HCT116 (cell line): ENCODE measurements around the gene ZNF384. TPM values are rescaled to one million over a fixed set of nuclear protein-coding genes. Genes with fewer than 3 reads are reported as not detected.

ENCODE experiments used
- ATAC-seq: fragments of 200-7000 bp; cut with Tn5 transposase; 2 replicates; pipeline ENCODE4 v1.9.1; 2020; ENCODE audit warnings: mild to moderate bottlenecking, moderate library complexity
- BruUV-seq: library from RNA; stranded (reverse); fragments of 400-500 nt; replicated peaks from 2 replicates; lab custom pipeline; 2021; lab: Mats Ljungman, UMichigan
- CTCF ChIA-PET: fragments of 300-600 bp; sonication (Branson Sonifier 250); formaldehyde crosslinking; loops from one replicate; lab custom pipeline; 2021; ENCODE audit warnings: antibody characterized with exemption; lab: Charles Lee
- POLR2A ChIA-PET: fragments of 300-600, 350-600 bp; sonication (Branson Sonifier 250); formaldehyde crosslinking; loops from one replicate; lab custom pipeline; 2021; ENCODE audit warnings: antibody characterized with exemption; lab: Charles Lee
- RAD21 ChIA-PET, 2 experiments: fragments of 300-600 bp; sonication (Branson Sonifier 250); formaldehyde crosslinking; loops; one replicate each; lab custom pipeline; 2023; ENCODE audit warnings: low total read pairs in 2 of 2; ENCODE audit not compliant: uncharacterized antibody in 2 of 2, unreplicated experiment in 2 of 2, low non-redundant PET in 1 of 2; lab: Charles Lee
- DNase-seq: peaks from one replicate; pipeline ENCODE4 v3.0.0-alpha.2; 2010; ENCODE audit warnings: low read depth, low spot score
- H2AFZ ChIP-seq: fragments of 200-600 bp; shearing (Covaris generic), sonication (generic); 2 replicates; pipeline ENCODE4 v1.6.1; 2017; ENCODE audit warnings: low read depth, mixed run types, mixed read lengths, antibody characterized with exemption, low read length; ENCODE audit not compliant: poor library complexity, severe bottlenecking
- H3K27ac ChIP-seq: 2 replicates; pipeline ENCODE4 v1.5.1; 2012; ENCODE audit warnings: low read depth, low read length
- H3K27me3 ChIP-seq: fragments of 200-600 bp; sonication (generic); 2 replicates; pipeline ENCODE4 v1.6.1; 2016; ENCODE audit warnings: mixed run types, low read length, mixed read lengths; ENCODE audit not compliant: insufficient read depth
- H3K36me3 ChIP-seq, 2 experiments: fragments of 200-500 bp in 1 of 2; fragments of 200-600 bp in 1 of 2; sonication (Bioruptor generic) in 1 of 2; sonication (generic) in 1 of 2; 2 replicates each; pipeline versions ENCODE4 v1.5.1 to v1.6.1; 2014 to 2016; ENCODE audit warnings: low read length in 2 of 2, inconsistent platforms in 1 of 2, mixed read lengths in 1 of 2, mixed run types in 1 of 2; ENCODE audit not compliant: insufficient read depth in 2 of 2, control insufficient read depth in 1 of 2
- H3K4me1 ChIP-seq, 2 experiments: fragments of 200-600 bp in 1 of 2; sonication (generic) in 1 of 2; 2 replicates each; pipeline versions ENCODE4 v1.5.1 to v1.6.1; 2012 to 2017; ENCODE audit warnings: low read length in 2 of 2, inconsistent platforms in 1 of 2, mild to moderate bottlenecking in 1 of 2, mixed read lengths in 1 of 2, mixed run types in 1 of 2, moderate library complexity in 1 of 2; ENCODE audit not compliant: insufficient read depth in 2 of 2, control insufficient read depth in 1 of 2
- H3K4me2 ChIP-seq: fragments of 200-600 bp; sonication (generic); 2 replicates; pipeline ENCODE4 v1.6.1; 2017; ENCODE audit warnings: mixed run types, low read length, mixed read lengths
- H3K4me3 ChIP-seq, 2 experiments: fragments of 200-600 bp in 1 of 2; sonication (generic) in 1 of 2; replicated peaks in 1 of 2; 2 replicates each; pipeline ENCODE4 v1.5.1; 2011 to 2016; ENCODE audit warnings: low read length in 2 of 2, control low read depth in 1 of 2, low read depth in 1 of 2, mild to moderate bottlenecking in 1 of 2, mixed read lengths in 1 of 2, mixed run types in 1 of 2
- H3K79me2 ChIP-seq: fragments of 200-600 bp; sonication (generic); 2 replicates; pipeline ENCODE4 v1.6.1; 2017; ENCODE audit warnings: mild to moderate bottlenecking, mixed run types, low read length, moderate library complexity, mixed read lengths; ENCODE audit not compliant: insufficient read depth
- H3K9ac ChIP-seq: fragments of 200-600 bp; sonication (generic); 2 replicates; pipeline ENCODE4 v1.6.1; 2016; ENCODE audit warnings: low read length, mixed read lengths
- H3K9me2 ChIP-seq: fragments of 200-600 bp; sonication (generic), shearing (Covaris generic); 2 replicates; pipeline ENCODE4 v1.6.1; 2017; ENCODE audit warnings: mixed run types, mild to moderate bottlenecking, moderate library complexity; ENCODE audit not compliant: insufficient read depth
- H3K9me3 ChIP-seq, 2 experiments: fragments of 200-500 bp in 1 of 2; fragments of 200-600 bp in 1 of 2; sonication (Bioruptor generic) in 1 of 2; sonication (generic) in 1 of 2; 2 replicates each; pipeline ENCODE4 v1.6.1; 2014 to 2017; ENCODE audit warnings: low read length in 2 of 2, mixed read lengths in 2 of 2, inconsistent platforms in 1 of 2, low read depth in 1 of 2, mild to moderate bottlenecking in 1 of 2, mixed run types in 1 of 2, moderate library complexity in 1 of 2; ENCODE audit not compliant: control insufficient read depth in 1 of 2, insufficient read depth in 1 of 2
- H4K20me1 ChIP-seq: fragments of 200-600 bp; sonication (generic), shearing (Covaris generic); 2 replicates; pipeline ENCODE4 v1.6.1; 2017; ENCODE audit warnings: mixed run types, mild to moderate bottlenecking, moderate library complexity; ENCODE audit not compliant: insufficient read depth
- CBX3 ChIP-seq: IDR thresholded peaks from 2 replicates; pipeline ENCODE4 v1.6.1; 2012; ENCODE audit warnings: low read depth
- EGR1 ChIP-seq: IDR thresholded peaks from 2 replicates; pipeline ENCODE4 v1.6.1; 2012; ENCODE audit warnings: low read depth
- ELF1 ChIP-seq: IDR thresholded peaks from 2 replicates; pipeline ENCODE4 v1.6.1; 2012; ENCODE audit warnings: low read depth, borderline replicate concordance
- FOSL1 ChIP-seq: IDR thresholded peaks from 2 replicates; pipeline ENCODE4 v1.6.1; 2012; ENCODE audit warnings: low read depth
- POLR2AphosphoS5 ChIP-seq: IDR thresholded peaks from 2 replicates; pipeline ENCODE4 v1.6.1; 2011; ENCODE audit warnings: mild to moderate bottlenecking, low read depth, low read length, moderate library complexity
- RAD21 ChIP-seq: IDR thresholded peaks from 2 replicates; pipeline ENCODE4 v1.6.1; 2012; ENCODE audit warnings: low read depth, mild to moderate bottlenecking
- SRF ChIP-seq: IDR thresholded peaks from 2 replicates; pipeline ENCODE4 v1.6.1; 2012; ENCODE audit warnings: low read depth
- TCF7L2 ChIP-seq: IDR thresholded peaks from 2 replicates; pipeline ENCODE4 v1.7.0; 2011; ENCODE audit warnings: borderline replicate concordance, inconsistent platforms; ENCODE audit not compliant: insufficient read depth, insufficient read length; ENCODE audit errors: extremely low read depth
- YY1 ChIP-seq: IDR thresholded peaks from 2 replicates; pipeline ENCODE4 v1.6.1; 2011; ENCODE audit warnings: low read length, low read depth, moderate library complexity, mild to moderate bottlenecking; ENCODE audit not compliant: insufficient replicate concordance; ENCODE audit errors: extremely low read depth
- ZFX ChIP-seq: fragments of 450-650 bp; IDR thresholded peaks from 2 replicates; pipeline ENCODE4 v1.6.1; 2017
- ZNF274 ChIP-seq: fragments of 200-500 bp; sonication (Bioruptor generic); IDR thresholded peaks from 2 replicates; pipeline ENCODE4 v1.6.1; 2014; ENCODE audit warnings: mild to moderate bottlenecking, low read depth, low read length, inconsistent platforms
- intact Hi-C: fragments of 100-400 bp; cut with micrococcal nuclease; formaldehyde crosslinking; loops from 2 replicates; pipeline ENCODE4 v1.10.0; 2022
- total RNA-seq: library from RNA; stranded (reverse); gene quantifications from one replicate; pipeline ENCODE4 v1.2.1, GENCODE V29; 2021; ENCODE audit not compliant: unreplicated experiment
- TF ChIP-seq, protein P1 (sequence below): IDR thresholded peaks from 2 replicates; pipeline ENCODE4 v1.6.1; 2012
- TF ChIP-seq, protein P2 (sequence below): IDR thresholded peaks from 2 replicates; pipeline ENCODE4 v1.6.1; 2012

Gene ZNF384
- total RNA-seq, 1 experiment from 2014 or later = 73.4 TPM

DNA sequence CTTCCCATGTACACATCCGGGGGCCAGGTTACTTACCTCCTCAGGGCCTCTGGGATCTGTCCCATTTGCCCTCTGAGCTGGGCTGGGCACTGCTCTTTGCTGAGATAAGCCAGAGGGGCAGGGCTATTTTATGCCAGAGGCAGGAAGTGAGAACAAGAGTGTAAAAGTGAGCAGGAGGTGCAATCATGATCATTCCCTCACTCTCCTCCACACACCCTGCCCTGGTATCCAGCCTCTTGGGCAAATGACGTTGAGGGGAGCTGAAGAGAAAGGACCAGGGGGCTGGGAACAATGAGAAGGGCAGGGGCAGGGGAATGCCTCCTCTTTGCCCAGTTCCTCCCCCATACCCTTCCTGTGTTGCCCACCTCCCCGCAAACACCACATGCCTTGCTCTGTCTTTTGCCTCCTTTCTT, 57.6 kb downstream of the ZNF384 start:
- H3K27me3 ChIP-seq = no peaks in the 10 kb centered on the region
- TF ChIP-seq RAD21 = no peak
- TF ChIP-seq CBX3 = no peak
- no peak for TF ChIP-seq ZFX
- TF ChIP-seq FOSL1 = no peak
- no peak for TF ChIP-seq ELF1
- TF ChIP-seq TCF7L2 = no peak
- TF ChIP-seq EGR1 = no peak
- TF ChIP-seq, protein P1, sequence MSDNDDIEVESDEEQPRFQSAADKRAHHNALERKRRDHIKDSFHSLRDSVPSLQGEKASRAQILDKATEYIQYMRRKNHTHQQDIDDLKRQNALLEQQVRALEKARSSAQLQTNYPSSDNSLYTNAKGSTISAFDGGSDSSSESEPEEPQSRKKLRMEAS = no peak
- TF ChIP-seq, protein P2, sequence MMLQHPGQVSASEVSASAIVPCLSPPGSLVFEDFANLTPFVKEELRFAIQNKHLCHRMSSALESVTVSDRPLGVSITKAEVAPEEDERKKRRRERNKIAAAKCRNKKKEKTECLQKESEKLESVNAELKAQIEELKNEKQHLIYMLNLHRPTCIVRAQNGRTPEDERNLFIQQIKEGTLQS = no peak
- no peak for TF ChIP-seq POLR2AphosphoS5
- TF ChIP-seq SRF = no peak
- no peak for TF ChIP-seq ZNF274
- no peaks in the 10 kb centered on the region for H3K9me2 ChIP-seq
- ChIA-PET RAD21 (no interaction called here), CTCF (no interaction called here), POLR2A (no interaction called here)
- no TSS peak for BruUV-seq
- no peak overlapping the region for H3K4me2 ChIP-seq
- H3K4me3 ChIP-seq = no peak overlapping the region
- H3K79me2 ChIP-seq = no peaks in the 10 kb centered on the region
- DNase-seq (no peak), ATAC-seq (no peak)
- no peak overlapping the region for H3K27ac ChIP-seq
- H2AFZ ChIP-seq = no peak overlapping the region
- H3K4me1 ChIP-seq = peaks cover 12 to 24% of the 10 kb centered on the region in 2 experiments
- no peaks in the 10 kb centered on the region for H4K20me1 ChIP-seq
- H3K36me3 ChIP-seq = no peaks in the 10 kb centered on the region
- H3K9ac ChIP-seq = no peak overlapping the region
- intact Hi-C loops = no loop called here
- no peaks in the 10 kb centered on the region for H3K9me3 ChIP-seq

DNA sequence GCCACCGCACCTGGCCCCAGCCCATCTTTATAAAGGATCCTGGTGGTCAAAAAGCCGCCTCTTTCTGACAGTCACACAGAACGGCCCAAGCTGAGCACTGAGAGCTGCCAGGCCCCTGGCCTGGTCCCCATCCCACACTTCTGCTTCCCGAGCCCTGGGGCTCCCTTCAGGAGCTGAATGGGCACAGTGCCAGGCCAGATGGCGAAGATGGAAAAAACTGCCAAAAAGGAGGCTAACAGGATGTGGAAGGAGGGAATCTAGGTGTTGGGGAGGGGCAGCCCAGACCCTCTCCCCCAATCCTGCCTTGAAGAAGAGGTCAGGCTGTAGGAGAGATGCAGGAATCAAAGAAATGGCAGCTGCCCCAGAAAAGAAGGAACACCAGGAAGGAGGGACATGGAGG, 58.4 kb downstream of the ZNF384 start:
- Histone ChIP-seq H3K9me3 (no peaks in the 10 kb centered on the region), H3K9me2 (no peaks in the 10 kb centered on the region), H4K20me1 (no peaks in the 10 kb centered on the region), H3K27ac (no peak overlapping the region), H3K36me3 (no peaks in the 10 kb centered on the region), H3K27me3 (no peaks in the 10 kb centered on the region), H2AFZ (no peak overlapping the region), H3K79me2 (no peaks in the 10 kb centered on the region), H3K9ac (no peak overlapping the region), H3K4me3 (no peak overlapping the region), H3K4me1 (peaks cover 8 to 18% of the 10 kb centered on the region in 2 experiments), H3K4me2 (no peak overlapping the region)
- DNase-seq (no peak), ATAC-seq (no peak)
- RAD21 ChIA-PET = interaction anchor here in 1 of 2 experiments (0.7 kb wide), 1 partner anchor 44 kb away, joined by 7 read pairs; no protein-coding TSS in a partner anchor
- intact Hi-C loops = no loop called here
- no TSS peak for BruUV-seq
- CTCF ChIA-PET = no interaction called here
- TF ChIP-seq YY1 (no peak), SRF (no peak), ZNF274 (no peak), POLR2AphosphoS5 (no peak)
- TF ChIP-seq, protein P2 = no peak
- POLR2A ChIA-PET = no interaction called here
